HEK293T (cell line): ENCODE measurements around the gene PARD6A.

Experiments used
- ARNT ChIP-seq: fragments of 450-650 bp; IDR thresholded peaks from 2 replicates; pipeline ENCODE4 v1.6.1; 2017; ENCODE audit warnings: mild to moderate bottlenecking
- BHLHE40 ChIP-seq: fragments of 450-650 bp; IDR thresholded peaks from 2 replicates; pipeline ENCODE4 v1.6.1; 2016; ENCODE audit warnings: mild to moderate bottlenecking, moderate library complexity, borderline replicate concordance
- CTBP1 ChIP-seq: fragments of 450-650 bp; IDR thresholded peaks from 2 replicates; pipeline ENCODE4 v1.6.1; 2016; ENCODE audit warnings: borderline replicate concordance
- FOXK2 ChIP-seq: fragments of 450-650 bp; IDR thresholded peaks from 2 replicates; pipeline ENCODE4 v1.6.1; 2016; ENCODE audit warnings: mild to moderate bottlenecking
- FOXM1 ChIP-seq: fragments of 450-650 bp; IDR thresholded peaks from 2 replicates; pipeline ENCODE4 v1.6.1; 2017; ENCODE audit warnings: mild to moderate bottlenecking, borderline replicate concordance
- HDGF ChIP-seq: fragments of 450-650 bp; IDR thresholded peaks from 2 replicates; pipeline ENCODE4 v1.6.1; 2017; ENCODE audit warnings: antibody characterized with exemption, borderline replicate concordance
- L3MBTL2 ChIP-seq: fragments of 450-650 bp; conservative IDR thresholded peaks from 2 replicates; pipeline ENCODE4 v1.6.1; 2016; ENCODE audit warnings: mild to moderate bottlenecking
- SUZ12 ChIP-seq: fragments of 450-650 bp; IDR thresholded peaks from 2 replicates; pipeline ENCODE4 v1.6.1; 2016; ENCODE audit warnings: mild to moderate bottlenecking
- TARDBP ChIP-seq: fragments of 450-650 bp; IDR thresholded peaks from 2 replicates; pipeline ENCODE4 v1.6.1; 2016
- ZNF384 ChIP-seq: fragments of 450-650 bp; IDR thresholded peaks from 2 replicates; pipeline ENCODE4 v1.6.1; 2016
- TF ChIP-seq, protein P1 (sequence below): fragments of 450-650 bp; IDR thresholded peaks from 2 replicates; pipeline ENCODE4 v1.6.1; 2016

GRCh38 chr16:67628216-67628615 lies 32.5 kb upstream of the PARD6A start:
- no peak for TF ChIP-seq BHLHE40
- no peak for TF ChIP-seq ARNT
- no peak for TF ChIP-seq SUZ12
- TF ChIP-seq FOXM1 = no peak
- TF ChIP-seq TARDBP = no peak
- TF ChIP-seq FOXK2 = no peak
- TF ChIP-seq L3MBTL2 = no peak
- TF ChIP-seq HDGF = no peak
- no peak for TF ChIP-seq CTBP1
- TF ChIP-seq, protein P1, sequence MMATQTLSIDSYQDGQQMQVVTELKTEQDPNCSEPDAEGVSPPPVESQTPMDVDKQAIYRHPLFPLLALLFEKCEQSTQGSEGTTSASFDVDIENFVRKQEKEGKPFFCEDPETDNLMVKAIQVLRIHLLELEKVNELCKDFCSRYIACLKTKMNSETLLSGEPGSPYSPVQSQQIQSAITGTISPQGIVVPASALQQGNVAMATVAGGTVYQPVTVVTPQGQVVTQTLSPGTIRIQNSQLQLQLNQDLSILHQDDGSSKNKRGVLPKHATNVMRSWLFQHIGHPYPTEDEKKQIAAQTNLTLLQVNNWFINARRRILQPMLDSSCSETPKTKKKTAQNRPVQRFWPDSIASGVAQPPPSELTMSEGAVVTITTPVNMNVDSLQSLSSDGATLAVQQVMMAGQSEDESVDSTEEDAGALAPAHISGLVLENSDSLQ = no peak
- TF ChIP-seq ZNF384 = no peak
